Natural killer cell treated with Interleukin-12 subunit alpha and Interleukin-12 subunit beta and Interleukin-15 and Interleukin-18, amount 100 ng/mL, for 72 hours (primary cell): Measurements from ENCODE around the gene ERCC6L. TPM values are rescaled to one million over a fixed set of nuclear protein-coding genes. Genes with fewer than 3 reads are reported as not detected.
A peak's percentile ranks its signal among the peaks of the same experiment; 100 is the strongest.

ENCODE experiments used
- ATAC-seq, 2 donors: fragments of 150-1000 bp; cut with Tn5 transposase in 1 of 2; sonication (Bioruptor Pico), chemical (Tn5 transposase) in 1 of 2; 2 replicates each; pipeline ENCODE4 v1.10.0; 2021
- DNase-seq: peaks from one replicate; pipeline ENCODE4 v3.0.0; 2022; ENCODE audit warnings: low spot score
- H3K27ac Mint-ChIP-seq, 2 donors: 1 replicate in 1 of 2; 2 replicates in 1 of 2; pipeline ENCODE4 v1.8.0; 2022; ENCODE audit warnings: mixed read lengths in 2 of 2, mild to moderate bottlenecking in 1 of 2, moderate library complexity in 1 of 2
- H3K27me3 Mint-ChIP-seq, 2 donors: 1 replicate in 1 of 2; 2 replicates in 1 of 2; pipeline ENCODE4 v1.8.0; 2022; ENCODE audit warnings: mixed read lengths in 2 of 2
- H3K36me3 Mint-ChIP-seq: one replicate; pipeline ENCODE4 v1.8.0; 2022; ENCODE audit warnings: mixed read lengths
- H3K4me1 Mint-ChIP-seq, 2 donors: 1 replicate in 1 of 2; 2 replicates in 1 of 2; pipeline ENCODE4 v1.8.0; 2022; ENCODE audit warnings: low read depth in 2 of 2, mixed read lengths in 2 of 2, mild to moderate bottlenecking in 1 of 2
- H3K4me3 Mint-ChIP-seq: one replicate; pipeline ENCODE4 v1.8.0; 2022; ENCODE audit warnings: mixed read lengths
- H3K9me3 Mint-ChIP-seq: 2 replicates; pipeline ENCODE4 v1.8.0; 2022; ENCODE audit warnings: mixed read lengths
- total RNA-seq, 2 donors: library from RNA; stranded (reverse); gene quantifications; one replicate each; pipeline ENCODE4 v1.2.3, GENCODE V29; 2022

ERCC6L gene, protein sequence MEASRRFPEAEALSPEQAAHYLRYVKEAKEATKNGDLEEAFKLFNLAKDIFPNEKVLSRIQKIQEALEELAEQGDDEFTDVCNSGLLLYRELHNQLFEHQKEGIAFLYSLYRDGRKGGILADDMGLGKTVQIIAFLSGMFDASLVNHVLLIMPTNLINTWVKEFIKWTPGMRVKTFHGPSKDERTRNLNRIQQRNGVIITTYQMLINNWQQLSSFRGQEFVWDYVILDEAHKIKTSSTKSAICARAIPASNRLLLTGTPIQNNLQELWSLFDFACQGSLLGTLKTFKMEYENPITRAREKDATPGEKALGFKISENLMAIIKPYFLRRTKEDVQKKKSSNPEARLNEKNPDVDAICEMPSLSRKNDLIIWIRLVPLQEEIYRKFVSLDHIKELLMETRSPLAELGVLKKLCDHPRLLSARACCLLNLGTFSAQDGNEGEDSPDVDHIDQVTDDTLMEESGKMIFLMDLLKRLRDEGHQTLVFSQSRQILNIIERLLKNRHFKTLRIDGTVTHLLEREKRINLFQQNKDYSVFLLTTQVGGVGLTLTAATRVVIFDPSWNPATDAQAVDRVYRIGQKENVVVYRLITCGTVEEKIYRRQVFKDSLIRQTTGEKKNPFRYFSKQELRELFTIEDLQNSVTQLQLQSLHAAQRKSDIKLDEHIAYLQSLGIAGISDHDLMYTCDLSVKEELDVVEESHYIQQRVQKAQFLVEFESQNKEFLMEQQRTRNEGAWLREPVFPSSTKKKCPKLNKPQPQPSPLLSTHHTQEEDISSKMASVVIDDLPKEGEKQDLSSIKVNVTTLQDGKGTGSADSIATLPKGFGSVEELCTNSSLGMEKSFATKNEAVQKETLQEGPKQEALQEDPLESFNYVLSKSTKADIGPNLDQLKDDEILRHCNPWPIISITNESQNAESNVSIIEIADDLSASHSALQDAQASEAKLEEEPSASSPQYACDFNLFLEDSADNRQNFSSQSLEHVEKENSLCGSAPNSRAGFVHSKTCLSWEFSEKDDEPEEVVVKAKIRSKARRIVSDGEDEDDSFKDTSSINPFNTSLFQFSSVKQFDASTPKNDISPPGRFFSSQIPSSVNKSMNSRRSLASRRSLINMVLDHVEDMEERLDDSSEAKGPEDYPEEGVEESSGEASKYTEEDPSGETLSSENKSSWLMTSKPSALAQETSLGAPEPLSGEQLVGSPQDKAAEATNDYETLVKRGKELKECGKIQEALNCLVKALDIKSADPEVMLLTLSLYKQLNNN
- 10 to 100 TPM in 1 of 2 donors, 1 to 10 TPM in 1; 6.1 to 10.8 TPM for total RNA-seq

- no peaks in the 10 kb centered on the region for H3K9me3 Mint-ChIP-seq
- DNase-seq (peak; percentile 90), ATAC-seq (peak; percentile 98 to 99)
- H3K27ac Mint-ChIP-seq = no peak within 1 kb of the TSS
- no peaks in the 10 kb centered on the region for H3K36me3 Mint-ChIP-seq
- H3K27me3 Mint-ChIP-seq = no peaks in the 10 kb centered on the region
- peak within 1 kb of the TSS; percentile 68 for H3K4me3 Mint-ChIP-seq
- peaks cover 4 to 7% of the 10 kb centered on the region in 2 donors for H3K4me1 Mint-ChIP-seq
Measured at GRCh38 chrX:72238721-72239475, at the start of gene ERCC6L. Gene ERCC6L (minus strand): TSS chrX:72239027. CDS start chrX:72238911, 116 bp downstream.

GRCh38 chrX:72282302-72282701 is 43.5 kb upstream of the ERCC6L start:
- H3K36me3 Mint-ChIP-seq = no peaks in the 10 kb centered on the region
- ATAC-seq (no peak), DNase-seq (no peak)
- no peak overlapping the region for H3K4me3 Mint-ChIP-seq
- no peaks in the 10 kb centered on the region for H3K9me3 Mint-ChIP-seq
- no peak overlapping the region for H3K27ac Mint-ChIP-seq
- H3K4me1 Mint-ChIP-seq = peaks cover 0 to 3% of the 10 kb centered on the region in 2 donors
- peaks cover 19 to 27% of the 10 kb centered on the region in 2 donors for H3K27me3 Mint-ChIP-seq

- H3K27me3 Mint-ChIP-seq = peaks cover 19 to 24% of the 10 kb centered on the region in 2 donors
- H3K4me3 Mint-ChIP-seq = no peak overlapping the region
- DNase-seq (no peak), ATAC-seq (no peak)
- H3K27ac Mint-ChIP-seq = peak overlapping the region in 1 of 2 donors; percentile 4
- H3K9me3 Mint-ChIP-seq = no peaks in the 10 kb centered on the region
- peaks cover 8% of the 10 kb centered on the region for H3K36me3 Mint-ChIP-seq
- H3K4me1 Mint-ChIP-seq = peaks cover 5 to 8% of the 10 kb centered on the region in 2 donors
Measured at GRCh38 chrX:72280321-72280845, 41.6 kb upstream of the ERCC6L start.

GRCh38 chrX:72276478-72276953 is 37.7 kb upstream of the ERCC6L start:
- no peak for ATAC-seq
- Mint-ChIP-seq H3K27ac (peak overlapping the region; percentile 85 to 92), H3K4me1 (peaks cover 38 to 39% of the 10 kb centered on the region in 2 donors), H3K9me3 (no peaks in the 10 kb centered on the region), H3K36me3 (peaks cover 44% of the 10 kb centered on the region), H3K27me3 (peaks cover 10 to 14% of the 10 kb centered on the region in 2 donors), H3K4me3 (peak overlapping the region; percentile 87)
- DNase-seq = no peak

GRCh38 chrX:72274526-72274925 is 35.7 kb upstream of the ERCC6L start:
- DNase-seq (no peak), ATAC-seq (no peak)
- peaks cover 45% of the 10 kb centered on the region for H3K36me3 Mint-ChIP-seq
- H3K27me3 Mint-ChIP-seq = peaks cover 0 to 6% of the 10 kb centered on the region in 2 donors
- no peaks in the 10 kb centered on the region for H3K9me3 Mint-ChIP-seq
- H3K4me3 Mint-ChIP-seq = peak overlapping the region; percentile 87
- H3K27ac Mint-ChIP-seq = peak overlapping the region; percentile 85 to 92
- peaks cover 39 to 47% of the 10 kb centered on the region in 2 donors for H3K4me1 Mint-ChIP-seq

DNA sequence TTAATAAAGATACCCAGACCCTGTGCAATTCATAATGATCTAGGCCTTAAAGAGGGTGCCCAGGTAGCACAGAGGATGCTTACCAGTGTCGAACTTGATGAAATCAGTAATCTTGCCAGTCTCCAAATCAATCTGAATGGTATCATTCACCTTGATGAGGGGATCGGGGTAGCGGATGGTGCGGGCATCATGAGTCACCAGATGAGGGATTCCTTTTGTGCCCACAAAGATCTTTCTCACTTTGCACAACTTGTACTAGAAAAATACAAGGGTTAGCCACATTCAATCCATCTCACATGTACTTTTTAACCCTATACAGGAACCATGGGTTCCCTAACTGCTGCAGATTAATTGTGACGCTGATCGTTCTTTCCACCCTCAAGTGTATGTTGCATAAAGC is 34.9 kb upstream of the ERCC6L start:
- H3K4me3 Mint-ChIP-seq = peak overlapping the region; percentile 87
- H3K9me3 Mint-ChIP-seq = no peaks in the 10 kb centered on the region
- H3K4me1 Mint-ChIP-seq = peaks cover 39 to 47% of the 10 kb centered on the region in 2 donors
- peaks cover 45% of the 10 kb centered on the region for H3K36me3 Mint-ChIP-seq
- ATAC-seq = no peak
- peak overlapping the region; percentile 85 to 92 for H3K27ac Mint-ChIP-seq
- no peak for DNase-seq
- H3K27me3 Mint-ChIP-seq = peaks cover 0 to under 1% of the 10 kb centered on the region in 2 donors

- ATAC-seq (no peak), DNase-seq (no peak)
- Mint-ChIP-seq H3K27ac (peak overlapping the region; percentile 61 to 85), H3K4me3 (peak overlapping the region; percentile 60), H3K9me3 (no peaks in the 10 kb centered on the region), H3K4me1 (peaks cover 39 to 46% of the 10 kb centered on the region in 2 donors), H3K36me3 (peaks cover 47% of the 10 kb centered on the region), H3K27me3 (no peaks in the 10 kb centered on the region)
Measured at GRCh38 chrX:72272868-72273267, 34.0 kb upstream of the ERCC6L start.

DNA sequence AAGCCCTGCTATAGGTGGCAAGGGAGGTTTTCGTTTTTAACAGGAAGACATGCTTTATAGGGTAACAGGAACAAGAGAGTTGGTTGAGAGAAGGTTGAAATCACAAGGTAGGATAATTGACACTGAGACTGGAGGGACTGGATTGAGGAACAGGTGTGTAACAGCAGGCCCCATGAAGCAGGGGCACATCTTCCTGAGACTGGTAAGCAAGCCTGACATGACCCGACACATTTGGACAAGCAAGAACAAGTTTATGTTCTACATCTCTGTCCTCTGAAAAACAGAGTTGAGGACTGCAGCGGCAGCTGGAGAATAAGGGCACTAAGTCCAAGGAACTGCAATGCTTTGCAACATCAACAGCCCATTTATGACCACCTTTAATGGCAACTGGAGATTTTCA is 33.0 kb upstream of the ERCC6L start:
- Mint-ChIP-seq H3K4me3 (peak overlapping the region; percentile 60), H3K9me3 (no peaks in the 10 kb centered on the region), H3K36me3 (peaks cover 51% of the 10 kb centered on the region), H3K27me3 (no peaks in the 10 kb centered on the region), H3K27ac (peak overlapping the region; percentile 61 to 85), H3K4me1 (peaks cover 39 to 47% of the 10 kb centered on the region in 2 donors)
- ATAC-seq (no peak), DNase-seq (no peak)

DNA sequence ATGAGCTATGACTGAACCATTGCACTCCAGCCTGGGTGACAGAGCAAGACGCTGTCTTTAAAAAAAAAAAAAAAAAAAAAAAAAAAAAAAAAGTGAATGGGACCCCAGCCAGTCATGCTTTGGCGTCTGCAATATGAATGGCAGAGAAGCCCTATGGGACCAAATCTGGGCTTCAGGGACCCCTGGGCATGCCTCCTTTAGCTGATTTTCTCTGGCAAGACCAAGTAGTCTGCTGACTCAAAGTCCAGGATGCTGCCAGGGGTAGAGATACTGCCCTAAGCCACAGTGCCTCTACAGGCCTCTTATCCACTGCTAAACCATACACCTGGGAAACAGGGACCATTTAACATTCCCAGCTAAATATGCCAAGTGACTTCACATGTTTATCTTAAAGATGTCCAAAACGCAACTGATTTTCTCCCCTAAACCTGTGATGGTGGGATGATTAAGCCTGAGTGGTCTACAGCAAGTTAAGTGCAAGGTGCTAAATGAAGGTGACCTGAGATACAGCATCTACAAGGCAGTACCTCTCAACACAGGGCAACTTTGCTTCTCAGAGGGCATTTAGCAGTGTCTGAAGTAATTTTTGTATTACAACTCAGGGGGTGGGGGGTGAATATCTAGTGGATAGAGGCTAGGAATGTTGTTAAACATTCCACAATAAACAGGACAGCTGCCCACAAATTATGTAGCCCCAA is 32.4 kb upstream of the ERCC6L start:
- Mint-ChIP-seq H3K27me3 (no peaks in the 10 kb centered on the region), H3K36me3 (peaks cover 51% of the 10 kb centered on the region), H3K27ac (peak overlapping the region in 1 of 2 donors; percentile 85), H3K9me3 (no peaks in the 10 kb centered on the region), H3K4me3 (peak overlapping the region; percentile 60), H3K4me1 (peaks cover 39 to 47% of the 10 kb centered on the region in 2 donors)
- ATAC-seq = no peak
- DNase-seq = no peak

GRCh38 chrX:72270316-72270866 is 31.6 kb upstream of the ERCC6L start:
- Mint-ChIP-seq H3K4me1 (peaks cover 34 to 42% of the 10 kb centered on the region in 2 donors), H3K27ac (peak overlapping the region in 1 of 2 donors; percentile 70)

GRCh38 chrX:72269671-72270251 is 30.9 kb upstream of the ERCC6L start:
- DNase-seq (no peak), ATAC-seq (peak; percentile 56 to 68)
- peak overlapping the region in 1 of 2 donors; percentile 70 for H3K27ac Mint-ChIP-seq
- no peaks in the 10 kb centered on the region for H3K27me3 Mint-ChIP-seq
- H3K36me3 Mint-ChIP-seq = peaks cover 36% of the 10 kb centered on the region
- H3K9me3 Mint-ChIP-seq = no peaks in the 10 kb centered on the region
- peaks cover 28 to 36% of the 10 kb centered on the region in 2 donors for H3K4me1 Mint-ChIP-seq
- H3K4me3 Mint-ChIP-seq = no peak overlapping the region

More at GRCh38 chrX:72270316-72270866, 31.6 kb upstream of the ERCC6L start:
- Mint-ChIP-seq H3K4me3 (no peak overlapping the region), H3K9me3 (no peaks in the 10 kb centered on the region), H3K27me3 (no peaks in the 10 kb centered on the region), H3K36me3 (peaks cover 42% of the 10 kb centered on the region)
- DNase-seq (no peak), ATAC-seq (no peak)
